ENCODE data around the gene SPRY1.

SPRY1 gene

GRCh38 chr4:123444290-123444731 lies 47.7 kb downstream of the SPRY1 start:
- no peak for DNase-seq (ENCODE audit: low read depth in 2 of 2)

GRCh38 chr4:123446865-123447474 lies 50.4 kb downstream of the SPRY1 start:
- no peak for DNase-seq (ENCODE audit: low read depth in 2 of 2)

GRCh38 chr4:123449362-123449761 lies 52.8 kb downstream of the SPRY1 start:
- no peak for DNase-seq (ENCODE audit: low read depth in 2 of 2)

GRCh38 chr4:123449780-123450179 lies 53.2 kb downstream of the SPRY1 start:
- DNase-seq (ENCODE audit: low read depth in 2 of 2): peak in 1 of 2 experiments; percentile 13

- DNase-seq (ENCODE audit: low read depth in 2 of 2): no peak
These were observed 53.8 kb downstream of the SPRY1 start for GRCh38 chr4:123450393-123450792.

GRCh38 chr4:123452616-123453015 lies 56.0 kb downstream of the SPRY1 start:
- peak; percentile 55 to 58 for DNase-seq (ENCODE audit: low read depth in 2 of 2)

- no peak for DNase-seq (ENCODE audit: low read depth in 2 of 2)
These were observed 56.6 kb downstream of the SPRY1 start for GRCh38 chr4:123453061-123453680.
